H9 (cell line): ENCODE data around the gene ERAS. TPM values are rescaled to one million over a fixed set of nuclear protein-coding genes. Genes with fewer than 3 reads are reported as not detected.

Source experiments
- DNase-seq: peaks from one replicate; pipeline ENCODE4 v3.0.0-alpha.2; 2017
- H2AFZ ChIP-seq: one replicate; pipeline ENCODE4 v1.6.1; 2013; ENCODE audit warnings: mild to moderate bottlenecking, low read length, control low read depth, moderate library complexity
- H2AK5ac ChIP-seq: 2 replicates; pipeline ENCODE4 v1.6.1; 2013; ENCODE audit warnings: low read length, control low read depth, mixed read lengths; ENCODE audit not compliant: insufficient read length
- H2BK120ac ChIP-seq: one replicate; pipeline ENCODE4 v1.6.1; 2013; ENCODE audit warnings: low read depth, mild to moderate bottlenecking, low read length, control low read depth, inconsistent platforms; ENCODE audit not compliant: poor library complexity, severe bottlenecking
- H2BK12ac ChIP-seq: 2 replicates; pipeline ENCODE4 v1.6.1; 2013; ENCODE audit warnings: low read length, control low read depth, mixed read lengths, low read depth; ENCODE audit not compliant: insufficient read length
- H2BK15ac ChIP-seq: 2 replicates; pipeline ENCODE4 v1.6.1; 2013; ENCODE audit warnings: low read depth, low read length, control low read depth
- H2BK20ac ChIP-seq: one replicate; pipeline ENCODE4 v1.6.1; 2013; ENCODE audit warnings: low read depth, mild to moderate bottlenecking, low read length, control low read depth, inconsistent platforms; ENCODE audit not compliant: poor library complexity, severe bottlenecking
- H2BK5ac ChIP-seq: 2 replicates; pipeline ENCODE4 v1.6.1; 2013; ENCODE audit warnings: low read length, control low read depth, mixed read lengths; ENCODE audit not compliant: insufficient read length
- H3K14ac ChIP-seq: 2 replicates; pipeline ENCODE4 v1.6.1; 2013; ENCODE audit warnings: low read length, control low read depth; ENCODE audit not compliant: insufficient read depth
- H3K18ac ChIP-seq: 2 replicates; pipeline ENCODE4 v1.6.1; 2013; ENCODE audit warnings: low read depth, mild to moderate bottlenecking, mixed read lengths, low read length, control low read depth; ENCODE audit not compliant: insufficient read length
- H3K23ac ChIP-seq: 2 replicates; pipeline ENCODE4 v1.6.1; 2013; ENCODE audit warnings: low read length, control low read depth, mixed read lengths, low read depth; ENCODE audit not compliant: insufficient read length
- H3K23me2 ChIP-seq: 2 replicates; pipeline ENCODE4 v1.6.1; 2013; ENCODE audit warnings: low read depth, mild to moderate bottlenecking, mixed read lengths, low read length, control low read depth; ENCODE audit not compliant: insufficient read length, poor library complexity, severe bottlenecking
- H3K27ac ChIP-seq: 2 replicates; pipeline ENCODE4 v1.5.1; 2013; ENCODE audit warnings: low read length, control low read depth, mixed read lengths, low read depth; ENCODE audit not compliant: insufficient read length
- H3K27me3 ChIP-seq: 2 replicates; pipeline ENCODE4 v1.6.1; 2013; ENCODE audit warnings: low read length, control low read depth, inconsistent platforms; ENCODE audit not compliant: insufficient read depth
- H3K4ac ChIP-seq: 2 replicates; pipeline ENCODE4 v1.6.1; 2013; ENCODE audit warnings: low read depth, mild to moderate bottlenecking, control low read depth, inconsistent platforms, low read length, moderate library complexity
- H3K4me1 ChIP-seq: 2 replicates; pipeline ENCODE4 v1.6.1; 2013; ENCODE audit warnings: low read length, control low read depth, inconsistent platforms; ENCODE audit not compliant: insufficient read depth
- H3K4me2 ChIP-seq: 2 replicates; pipeline ENCODE4 v1.6.1; 2013; ENCODE audit warnings: low read length, control low read depth, mixed read lengths; ENCODE audit not compliant: insufficient read length, insufficient read depth
- H3K56ac ChIP-seq: 2 replicates; pipeline ENCODE4 v1.6.1; 2013; ENCODE audit warnings: low read depth, mild to moderate bottlenecking, mixed read lengths, low read length, control low read depth; ENCODE audit not compliant: insufficient read length
- H3K79me1 ChIP-seq: 2 replicates; pipeline ENCODE4 v1.6.1; 2013; ENCODE audit warnings: low read depth, mild to moderate bottlenecking, moderate library complexity, low read length, control low read depth, inconsistent platforms; ENCODE audit not compliant: insufficient read depth, poor library complexity, severe bottlenecking
- H3K79me2 ChIP-seq: 2 replicates; pipeline ENCODE4 v1.6.1; 2013; ENCODE audit warnings: low read length, control low read depth, inconsistent platforms; ENCODE audit not compliant: insufficient read depth
- H3K9ac ChIP-seq: 2 replicates; pipeline ENCODE4 v1.6.1; 2013; ENCODE audit warnings: low read length, control low read depth, mixed read lengths; ENCODE audit not compliant: insufficient read length; ENCODE audit errors: extremely low read depth
- H3K9me3 ChIP-seq: one replicate; pipeline ENCODE4 v1.6.1; 2013; ENCODE audit warnings: low read depth, low read length, inconsistent platforms; ENCODE audit not compliant: control insufficient read depth
- H3T11ph ChIP-seq: one replicate; pipeline ENCODE4 v1.6.1; 2013; ENCODE audit warnings: mild to moderate bottlenecking, low read length, control low read depth, inconsistent platforms
- H4K20me1 ChIP-seq: one replicate; pipeline ENCODE4 v1.6.1; 2013; ENCODE audit not compliant: control insufficient read depth, insufficient read length, insufficient read depth
- H4K5ac ChIP-seq: 2 replicates; pipeline ENCODE4 v1.6.1; 2013; ENCODE audit warnings: low read depth, mild to moderate bottlenecking, mixed read lengths, low read length, control low read depth; ENCODE audit not compliant: insufficient read length
- H4K8ac ChIP-seq: replicated peaks from 2 replicates; pipeline ENCODE4 v1.6.1; 2013; ENCODE audit warnings: low read length, control low read depth, mixed read lengths, low read depth; ENCODE audit not compliant: insufficient read length
- H4K91ac ChIP-seq: 2 replicates; pipeline ENCODE4 v1.6.1; 2013; ENCODE audit warnings: low read depth, mild to moderate bottlenecking, moderate library complexity, mixed read lengths, low read length, control low read depth; ENCODE audit not compliant: insufficient read length
- H3K27ac Mint-ChIP-seq, 3 experiments: 2 replicates in 2 of 3; 3 replicates in 1 of 3; pipeline ENCODE4 v1.8.0; 2020 to 2021; ENCODE audit warnings: mixed read lengths in 3 of 3, mild to moderate bottlenecking in 1 of 3, moderate library complexity in 1 of 3
- H3K27me3 Mint-ChIP-seq: 2 replicates; pipeline ENCODE4 v1.8.0; 2021; ENCODE audit warnings: low read depth, mild to moderate bottlenecking, moderate library complexity, mixed read lengths
- H3K36me3 Mint-ChIP-seq, 3 experiments: 2 replicates in 2 of 3; 3 replicates in 1 of 3; pipeline ENCODE4 v1.8.0; 2020 to 2021; ENCODE audit warnings: low read depth in 3 of 3, mixed read lengths in 3 of 3; ENCODE audit not compliant: insufficient read depth in 1 of 3
- H3K4me1 Mint-ChIP-seq, 2 experiments: 2 replicates each; pipeline ENCODE4 v1.8.0; 2020; ENCODE audit warnings: mixed read lengths in 2 of 2
- H3K4me3 Mint-ChIP-seq, 2 experiments: 2 replicates in 1 of 2; 3 replicates in 1 of 2; pipeline ENCODE4 v1.8.0; 2020 to 2021; ENCODE audit warnings: mild to moderate bottlenecking in 2 of 2, mixed read lengths in 2 of 2, moderate library complexity in 1 of 2
- H3K9me3 Mint-ChIP-seq, 2 experiments: 2 replicates in 1 of 2; 3 replicates in 1 of 2; pipeline ENCODE4 v1.8.0; 2020; ENCODE audit warnings: mild to moderate bottlenecking in 2 of 2, mixed read lengths in 2 of 2, moderate library complexity in 1 of 2
- WGBS: extraction: QIAGEN DNeasy Blood & Tissue Kit; methylation state at CpG from one replicate; pipeline ENCODE4 v1.1.7; 2013; ENCODE audit warnings: missing lambda C conversion rate, low lambda C conversion rate, mixed read lengths; ENCODE audit not compliant: insufficient read length; ENCODE audit errors: extremely low coverage; 5-methylcytosine and 5-hydroxymethylcytosine counted together
- total RNA-seq: library from RNA; stranded (reverse); gene quantifications from 2 replicates; pipeline ENCODE4 v1.2.1, GENCODE V29; 2021
- TF ChIP-seq, protein P1 (sequence below): fragments of 200-600 bp; sonication (generic); conservative IDR thresholded peaks from 3 replicates; pipeline ENCODE4 v1.8.0; 2021; ENCODE audit warnings: antibody characterized with exemption, mild to moderate bottlenecking

ERAS gene
- total RNA-seq, 1 experiment from 2014 or later, result not detected

DNA sequence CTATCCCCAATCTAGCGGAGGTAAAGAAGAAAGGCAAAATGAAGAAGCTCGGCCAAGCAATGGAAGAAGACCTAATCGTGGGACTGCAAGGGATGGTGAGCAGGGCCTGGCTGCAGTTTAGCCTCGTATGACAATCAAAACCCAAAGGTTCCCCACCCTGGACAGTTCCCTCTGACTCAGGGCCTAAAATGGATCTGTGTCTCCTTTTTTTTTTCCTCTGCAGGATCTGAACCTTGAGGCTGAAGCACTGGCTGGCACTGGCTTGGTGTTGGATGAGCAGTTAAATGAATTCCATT lies 23.5 kb upstream of the ERAS start:
- Histone ChIP-seq H2BK12ac (no peak overlapping the region), H3K18ac (no peak overlapping the region), H3K14ac (no peak overlapping the region), H3K56ac (no peak overlapping the region), H3K23me2 (peaks cover 3% of the 10 kb centered on the region), H3K27me3 (no peaks in the 10 kb centered on the region), H2AFZ (no peak overlapping the region), H3K23ac (no peak overlapping the region), H4K5ac (no peak overlapping the region), H2AK5ac (no peak overlapping the region), H4K20me1 (no peaks in the 10 kb centered on the region), H2BK15ac (no peak overlapping the region), H3K4ac (no peak overlapping the region), H3T11ph (no peak overlapping the region), H2BK120ac (no peak overlapping the region), H2BK20ac (no peak overlapping the region), H3K79me1 (no peaks in the 10 kb centered on the region), H3K9me3 (no peaks in the 10 kb centered on the region), H4K91ac (no peak overlapping the region), H3K79me2 (no peaks in the 10 kb centered on the region), H2BK5ac (no peak overlapping the region), H3K9ac (no peak overlapping the region), H3K4me2 (peak overlapping the region; percentile 60), H3K27ac (no peak overlapping the region), H4K8ac (no peak overlapping the region), H3K4me1 (no peaks in the 10 kb centered on the region)
- peaks cover 23 to 39% (median 38%) of the 10 kb centered on the region in 3 experiments for H3K36me3 Mint-ChIP-seq
- WGBS, result no CpG with 5 or more reads among the region's 4 CpGs
- no peak for DNase-seq
- peaks cover 71 to 73% of the 10 kb centered on the region in 2 experiments for H3K9me3 Mint-ChIP-seq
- H3K27me3 Mint-ChIP-seq, result no peaks in the 10 kb centered on the region
- TF ChIP-seq, protein P1, sequence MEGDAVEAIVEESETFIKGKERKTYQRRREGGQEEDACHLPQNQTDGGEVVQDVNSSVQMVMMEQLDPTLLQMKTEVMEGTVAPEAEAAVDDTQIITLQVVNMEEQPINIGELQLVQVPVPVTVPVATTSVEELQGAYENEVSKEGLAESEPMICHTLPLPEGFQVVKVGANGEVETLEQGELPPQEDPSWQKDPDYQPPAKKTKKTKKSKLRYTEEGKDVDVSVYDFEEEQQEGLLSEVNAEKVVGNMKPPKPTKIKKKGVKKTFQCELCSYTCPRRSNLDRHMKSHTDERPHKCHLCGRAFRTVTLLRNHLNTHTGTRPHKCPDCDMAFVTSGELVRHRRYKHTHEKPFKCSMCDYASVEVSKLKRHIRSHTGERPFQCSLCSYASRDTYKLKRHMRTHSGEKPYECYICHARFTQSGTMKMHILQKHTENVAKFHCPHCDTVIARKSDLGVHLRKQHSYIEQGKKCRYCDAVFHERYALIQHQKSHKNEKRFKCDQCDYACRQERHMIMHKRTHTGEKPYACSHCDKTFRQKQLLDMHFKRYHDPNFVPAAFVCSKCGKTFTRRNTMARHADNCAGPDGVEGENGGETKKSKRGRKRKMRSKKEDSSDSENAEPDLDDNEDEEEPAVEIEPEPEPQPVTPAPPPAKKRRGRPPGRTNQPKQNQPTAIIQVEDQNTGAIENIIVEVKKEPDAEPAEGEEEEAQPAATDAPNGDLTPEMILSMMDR, result no peak
- H3K27ac Mint-ChIP-seq, result peak overlapping the region; percentile 99 to 100 (median 99); a peak in 6 of 7 replicates
- H3K4me3 Mint-ChIP-seq, result peak overlapping the region; percentile 88 to 95
- peaks cover 5 to 12% of the 10 kb centered on the region in 2 experiments for H3K4me1 Mint-ChIP-seq
